HepG2 (cell line): ENCODE results near the gene FDPS. TPM values are rescaled to one million over a fixed set of nuclear protein-coding genes. Genes with fewer than 3 reads are reported as not detected.

Experiments
- CHD4 ChIP-seq: fragments of 200-600 bp; sonication (generic); IDR thresholded peaks from 2 replicates; pipeline ENCODE4 v1.7.0; 2017; ENCODE audit warnings: mild to moderate bottlenecking, low read length, borderline replicate concordance
- CREM ChIP-seq, 2 experiments: sonication (generic) in 1 of 2; formaldehyde crosslinking in 1 of 2; IDR thresholded peaks; 2 replicates each; pipeline versions ENCODE4 v1.4.0 to v1.6.1; 2016 to 2020; ENCODE audit warnings: antibody characterized with exemption in 1 of 2, mild to moderate bottlenecking in 1 of 2, missing genetic modification reagents in 1 of 2
- FOXK2 ChIP-seq: fragments of 450-650 bp; IDR thresholded peaks from 2 replicates; pipeline ENCODE4 v1.6.1; 2016
- GPBP1L1 ChIP-seq: sonication (generic); formaldehyde crosslinking; IDR thresholded peaks from 2 replicates; pipeline ENCODE4 v1.5.0; 2020; ENCODE audit warnings: mild to moderate bottlenecking, missing genetic modification reagents
- HNRNPK ChIP-seq: fragments of 200-400 bp; formaldehyde crosslinking; IDR thresholded peaks from 2 replicates; pipeline ENCODE4 v1.6.1; 2018; ENCODE audit warnings: low read length, low read depth, moderate library complexity, mild to moderate bottlenecking; ENCODE audit not compliant: poor library complexity, severe bottlenecking
- JUN ChIP-seq: sonication (generic); formaldehyde crosslinking; IDR thresholded peaks from 2 replicates; pipeline ENCODE4 v1.4.0; 2020; ENCODE audit warnings: mild to moderate bottlenecking, missing genetic modification reagents
- KAT8 ChIP-seq: IDR thresholded peaks from 2 replicates; pipeline ENCODE4 v1.6.1; 2016; ENCODE audit warnings: missing genetic modification reagents, missing compliant biosample characterization
- KDM4B ChIP-seq: sonication (generic); formaldehyde crosslinking; IDR thresholded peaks from 2 replicates; pipeline ENCODE4 v1.4.0; 2020; ENCODE audit warnings: missing genetic modification reagents
- MBD4 ChIP-seq: IDR thresholded peaks from 2 replicates; pipeline ENCODE4 v1.6.1; 2012; ENCODE audit warnings: low read length, inconsistent platforms, borderline replicate concordance
- PATZ1 ChIP-seq: sonication (generic); formaldehyde crosslinking; IDR thresholded peaks from 2 replicates; pipeline ENCODE4 v1.4.0; 2020; ENCODE audit warnings: missing genetic modification reagents
- RBAK ChIP-seq: sonication (generic); formaldehyde crosslinking; IDR thresholded peaks from 2 replicates; pipeline ENCODE4 v1.5.1; 2020; ENCODE audit warnings: mild to moderate bottlenecking, missing genetic modification reagents
- SIX4 ChIP-seq: sonication (generic); formaldehyde crosslinking; IDR thresholded peaks from 2 replicates; pipeline ENCODE4 v1.4.0; 2020; ENCODE audit warnings: missing genetic modification reagents
- SMC3 ChIP-seq: IDR thresholded peaks from 2 replicates; pipeline ENCODE4 v1.6.1; 2011; ENCODE audit warnings: low read length, improper control_type of control experiment
- STAG1 ChIP-seq: sonication (generic); formaldehyde crosslinking; IDR thresholded peaks from 2 replicates; pipeline ENCODE4 v1.4.0; 2020; ENCODE audit warnings: missing genetic modification reagents
- SYNCRIP ChIP-seq: fragments of 200-400 bp; formaldehyde crosslinking; IDR thresholded peaks from 2 replicates; pipeline ENCODE4 v1.6.1; 2018; ENCODE audit warnings: mild to moderate bottlenecking, low read depth, low read length; ENCODE audit not compliant: insufficient read depth
- TBP ChIP-seq: sonication (generic); formaldehyde crosslinking; IDR thresholded peaks from 2 replicates; pipeline ENCODE4 v1.5.0; 2020; ENCODE audit warnings: missing genetic modification reagents
- ZC3H13 ChIP-seq: sonication (generic); formaldehyde crosslinking; IDR thresholded peaks from 2 replicates; pipeline ENCODE4 v1.8.1; 2023; ENCODE audit warnings: mild to moderate bottlenecking, missing genetic modification reagents, moderate library complexity
- ZNF503 ChIP-seq: sonication (generic); formaldehyde crosslinking; IDR thresholded peaks from 2 replicates; pipeline ENCODE4 v1.4.0; 2020; ENCODE audit warnings: missing genetic modification reagents
- ZNF709 ChIP-seq: sonication (generic); formaldehyde crosslinking; IDR thresholded peaks from 2 replicates; pipeline ENCODE4 v1.5.0; 2020; ENCODE audit warnings: mild to moderate bottlenecking, missing genetic modification reagents
- ZSCAN25 ChIP-seq: sonication (generic); formaldehyde crosslinking; IDR thresholded peaks from 2 replicates; pipeline ENCODE4 v1.8.0; 2022; ENCODE audit warnings: mild to moderate bottlenecking, missing genetic modification reagents
- polyA plus RNA-seq, 8 experiments: library from polyadenylated mRNA; depleted of rRNA in 3 of 8; stranded (reverse) in 7 of 8; unstranded in 1 of 8; fragments of >200 nt; fragmentation: Illumina TruSeq in 4 of 8; extraction: Trizol in 4 of 8; gene quantifications; 2 replicates each; pipeline versions ENCODE4 v1.2.1 to v1.2.3, GENCODE V29; 2011 to 2016; ENCODE audit warnings: low read depth in 4 of 8, missing spikeins in 1 of 8, mixed read lengths in 1 of 8; ENCODE audit not compliant: insufficient read depth in 1 of 8
- total RNA-seq, 5 experiments: library from RNA; depleted of rRNA; stranded (reverse); fragments of >200 nt; fragmentation: Illumina TruSeq; extraction: Trizol; gene quantifications; 2 replicates each; pipeline ENCODE4 v1.2.3, GENCODE V29; 2016; ENCODE audit warnings: low read depth in 1 of 5
- TF ChIP-seq, protein P1 (sequence below): sonication (generic); formaldehyde crosslinking; IDR thresholded peaks from 2 replicates; pipeline ENCODE4 v1.4.0; 2020; ENCODE audit warnings: missing genetic modification reagents, borderline replicate concordance
- TF ChIP-seq, protein P2 (sequence below): sonication (generic); formaldehyde crosslinking; IDR thresholded peaks from 2 replicates; pipeline ENCODE4 v1.5.0; 2020; ENCODE audit warnings: missing genetic modification reagents, mild to moderate bottlenecking, borderline replicate concordance

The FDPS gene
- total and polyA plus RNA-seq, 2 of the 13 experiments (the other 11 are each of a cell fraction or from before 2014, with no cell fraction given) = 264 to 519 TPM

- TF ChIP-seq STAG1 (no peak), SYNCRIP (no peak), FOXK2 (no peak), TBP (CRISPR knock-in tag) (no peak), PATZ1 (CRISPR knock-in tag) (no peak), ZNF503 (CRISPR knock-in tag) (peak; percentile 62), ZC3H13 (peak; percentile 73), ZNF709 (no peak), RBAK (CRISPR knock-in tag) (no peak), CREM (IDR thresholded peaks at IDR 0.05) (peak; percentile 99), CREM (CRISPR knock-in tag; IDR thresholded peaks at IDR 0.05) (peak; percentile 56; the same call in 1 of the 2 replicates), KAT8 (CRISPR knock-in tag) (peak; percentile 82), GPBP1L1 (CRISPR knock-in tag) (no peak), JUN (no peak), MBD4 (no peak), CHD4 (no peak), HNRNPK (no peak), SMC3 (no peak), ZSCAN25 (CRISPR knock-in tag) (no peak), SIX4 (peak; percentile 1; the same call in 1 of the 2 replicates), KDM4B (CRISPR knock-in tag) (no peak)
- TF ChIP-seq, protein P1, sequence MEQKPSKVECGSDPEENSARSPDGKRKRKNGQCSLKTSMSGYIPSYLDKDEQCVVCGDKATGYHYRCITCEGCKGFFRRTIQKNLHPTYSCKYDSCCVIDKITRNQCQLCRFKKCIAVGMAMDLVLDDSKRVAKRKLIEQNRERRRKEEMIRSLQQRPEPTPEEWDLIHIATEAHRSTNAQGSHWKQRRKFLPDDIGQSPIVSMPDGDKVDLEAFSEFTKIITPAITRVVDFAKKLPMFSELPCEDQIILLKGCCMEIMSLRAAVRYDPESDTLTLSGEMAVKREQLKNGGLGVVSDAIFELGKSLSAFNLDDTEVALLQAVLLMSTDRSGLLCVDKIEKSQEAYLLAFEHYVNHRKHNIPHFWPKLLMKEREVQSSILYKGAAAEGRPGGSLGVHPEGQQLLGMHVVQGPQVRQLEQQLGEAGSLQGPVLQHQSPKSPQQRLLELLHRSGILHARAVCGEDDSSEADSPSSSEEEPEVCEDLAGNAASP (CRISPR knock-in tag) = no peak
- TF ChIP-seq, protein P2, sequence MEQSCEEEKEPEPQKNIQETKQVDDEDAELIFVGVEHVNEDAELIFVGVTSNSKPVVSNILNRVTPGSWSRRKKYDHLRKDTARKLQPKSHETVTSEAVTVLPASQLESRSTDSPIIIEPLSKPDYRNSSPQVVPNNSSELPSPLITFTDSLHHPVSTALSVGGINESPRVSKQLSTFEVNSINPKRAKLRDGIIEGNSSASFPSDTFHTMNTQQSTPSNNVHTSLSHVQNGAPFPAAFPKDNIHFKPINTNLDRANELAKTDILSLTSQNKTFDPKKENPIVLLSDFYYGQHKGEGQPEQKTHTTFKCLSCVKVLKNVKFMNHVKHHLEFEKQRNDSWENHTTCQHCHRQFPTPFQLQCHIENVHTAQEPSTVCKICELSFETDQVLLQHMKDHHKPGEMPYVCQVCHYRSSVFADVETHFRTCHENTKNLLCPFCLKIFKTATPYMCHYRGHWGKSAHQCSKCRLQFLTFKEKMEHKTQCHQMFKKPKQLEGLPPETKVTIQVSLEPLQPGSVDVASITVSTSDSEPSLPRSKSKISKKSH = peak; percentile 12; the same call in 1 of the 2 replicates
Observed at GRCh38 chr1:155308493-155309422, at the start of gene FDPS (continued).
